ENCODE results near the gene TOM1L2.

DNA sequence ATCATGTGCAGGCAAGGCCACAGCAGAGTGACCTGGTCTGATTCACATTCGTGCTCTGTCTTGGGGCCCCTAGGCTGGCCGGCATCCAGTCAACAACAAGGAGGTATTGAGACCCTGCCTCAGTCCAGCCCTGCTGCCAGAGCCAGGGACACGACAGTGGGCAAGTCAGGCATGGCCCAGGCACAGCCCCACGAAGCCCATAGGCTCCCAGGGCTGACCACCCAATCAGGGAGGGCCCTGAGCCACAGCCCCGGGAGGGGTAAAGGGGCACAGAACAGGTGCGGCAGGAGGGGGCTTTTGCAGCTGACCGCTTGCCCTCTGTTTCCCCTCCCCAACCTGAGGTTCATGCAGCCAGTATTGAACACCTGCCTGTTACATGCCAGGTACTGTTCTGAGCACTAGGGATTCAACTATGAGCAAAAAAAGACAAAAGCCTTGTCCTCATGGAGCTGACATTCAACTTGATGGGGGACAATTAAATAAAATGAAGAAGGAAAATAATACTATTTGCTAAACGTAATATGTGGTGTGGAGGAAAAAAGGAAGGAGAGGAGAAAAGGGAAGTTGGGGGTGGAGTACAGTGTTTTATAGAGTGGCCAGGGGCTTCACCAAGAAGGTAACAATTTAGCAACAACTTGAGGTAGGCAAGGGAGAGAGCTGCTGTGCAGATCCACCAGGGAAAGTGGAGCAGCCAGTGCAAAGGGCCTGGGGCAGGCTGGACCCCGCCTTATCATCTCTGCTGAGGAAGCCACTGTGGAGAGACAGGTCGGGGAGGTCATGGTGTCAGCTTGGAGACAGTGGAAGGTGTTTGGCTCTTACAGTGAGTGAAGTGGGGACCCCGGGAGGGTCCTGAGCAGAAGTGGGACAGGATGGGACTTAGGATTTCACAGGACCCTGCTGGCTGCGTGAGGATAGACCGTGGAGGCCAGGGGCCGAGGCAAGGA is 6.6 kb upstream of the TOM1L2 start:
- TF ChIP-seq, protein P1, sequence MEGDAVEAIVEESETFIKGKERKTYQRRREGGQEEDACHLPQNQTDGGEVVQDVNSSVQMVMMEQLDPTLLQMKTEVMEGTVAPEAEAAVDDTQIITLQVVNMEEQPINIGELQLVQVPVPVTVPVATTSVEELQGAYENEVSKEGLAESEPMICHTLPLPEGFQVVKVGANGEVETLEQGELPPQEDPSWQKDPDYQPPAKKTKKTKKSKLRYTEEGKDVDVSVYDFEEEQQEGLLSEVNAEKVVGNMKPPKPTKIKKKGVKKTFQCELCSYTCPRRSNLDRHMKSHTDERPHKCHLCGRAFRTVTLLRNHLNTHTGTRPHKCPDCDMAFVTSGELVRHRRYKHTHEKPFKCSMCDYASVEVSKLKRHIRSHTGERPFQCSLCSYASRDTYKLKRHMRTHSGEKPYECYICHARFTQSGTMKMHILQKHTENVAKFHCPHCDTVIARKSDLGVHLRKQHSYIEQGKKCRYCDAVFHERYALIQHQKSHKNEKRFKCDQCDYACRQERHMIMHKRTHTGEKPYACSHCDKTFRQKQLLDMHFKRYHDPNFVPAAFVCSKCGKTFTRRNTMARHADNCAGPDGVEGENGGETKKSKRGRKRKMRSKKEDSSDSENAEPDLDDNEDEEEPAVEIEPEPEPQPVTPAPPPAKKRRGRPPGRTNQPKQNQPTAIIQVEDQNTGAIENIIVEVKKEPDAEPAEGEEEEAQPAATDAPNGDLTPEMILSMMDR (IDR thresholded peaks at IDR 0.05), result no peak
- no peak for TF ChIP-seq ZFX (IDR thresholded peaks at IDR 0.05; ENCODE audit: borderline replicate concordance)

Measured in 22Rv1 (cell line).